ENCODE data around the gene PCDH9.

- TF ChIP-seq POLR2A (IDR thresholded peaks at IDR 0.05) (no peak), CTCF (IDR thresholded peaks at IDR 0.05) (no peak)
Observed at GRCh38 chr13:67275351-67275960, 45.3 kb upstream of the PCDH9 start.

All from heart left ventricle (tissue), 13 donors.